HepG2 (cell line): Measurements from ENCODE around the gene FCHO1. TPM values are rescaled to one million over a fixed set of nuclear protein-coding genes. Genes with fewer than 3 reads are reported as not detected.

Experiments used
- ATAC-seq: fragments of 200-7000 bp; cut with Tn5 transposase; 3 replicates; pipeline ENCODE4 v1.9.1; 2020; ENCODE audit warnings: mild to moderate bottlenecking, moderate library complexity
- BruUV-seq: library from RNA; stranded (reverse); fragments of 400-500 nt; replicated peaks from 2 replicates; lab custom pipeline; 2021; lab: Mats Ljungman, UMichigan
- CTCF ChIA-PET: fragments of 300-600 bp; formaldehyde crosslinking; extraction: SDS; loops from one replicate; lab custom pipeline; 2021; ENCODE audit warnings: low total read pairs, inconsistent platforms, low intra/inter-chr PET ratio; lab: Yijun Ruan, JAX
- POLR2A ChIA-PET: fragments of 350-600 bp; sonication (Branson Sonifier 250); formaldehyde crosslinking; loops from one replicate; lab custom pipeline; 2020; ENCODE audit warnings: antibody characterized with exemption, inconsistent platforms; lab: Yijun Ruan, JAX
- DNase-seq: peaks from one replicate; pipeline ENCODE4 v3.0.0-alpha.2; 2015; ENCODE audit warnings: low spot score
- FAIRE-seq: peaks from 3 replicates; lab custom pipeline; 2011; peaks lifted over from hg19 to GRCh38; lab: Jason Lieb, UNC
- H2AFZ ChIP-seq: one replicate; pipeline ENCODE4 v1.6.1; 2011; ENCODE audit warnings: low read length, inconsistent platforms
- H3K27ac ChIP-seq: fragments of 300-600 bp; 3 replicates; pipeline ENCODE4 v1.8.0; 2011; ENCODE audit warnings: mixed run types, mild to moderate bottlenecking, mixed read lengths, low read length, inconsistent platforms; ENCODE audit not compliant: insufficient read depth; ENCODE audit errors: extremely low read length
- H3K27me3 ChIP-seq, 2 experiments: fragments of 200-600 bp in 1 of 2; 2 replicates in 1 of 2; 3 replicates in 1 of 2; pipeline versions ENCODE4 v1.6.0 to v1.8.0; 2011; ENCODE audit warnings: low read length in 2 of 2, mild to moderate bottlenecking in 2 of 2, moderate library complexity in 2 of 2, inconsistent platforms in 1 of 2; ENCODE audit not compliant: insufficient read depth in 2 of 2, control insufficient read depth in 1 of 2
- H3K36me3 ChIP-seq, 2 experiments: fragments of 200-600 bp in 1 of 2; replicated peaks in 1 of 2; 2 replicates in 1 of 2; 3 replicates in 1 of 2; pipeline versions ENCODE4 v1.5.1 to v1.8.0; 2011; ENCODE audit warnings: low read length in 2 of 2, inconsistent platforms in 1 of 2; ENCODE audit not compliant: insufficient read depth in 2 of 2, control insufficient read depth in 1 of 2
- H3K4me1 ChIP-seq: 2 replicates; pipeline ENCODE4 v1.5.1; 2012; ENCODE audit warnings: low read length, inconsistent platforms; ENCODE audit not compliant: insufficient read depth
- H3K4me2 ChIP-seq: 2 replicates; pipeline ENCODE4 v1.6.0; 2011; ENCODE audit warnings: low read depth, low read length, inconsistent platforms
- H3K4me3 ChIP-seq, 3 experiments: fragments of 200-600 bp in 1 of 3; sonication (generic), shearing (Covaris generic) in 1 of 3; replicated peaks in 1 of 3; 2 replicates each; pipeline ENCODE4 v1.5.1; 2011 to 2016; ENCODE audit warnings: low read length in 3 of 3, inconsistent platforms in 2 of 3, low read depth in 2 of 3, mild to moderate bottlenecking in 2 of 3, control low read depth in 1 of 3, mixed read lengths in 1 of 3; ENCODE audit not compliant: insufficient read depth in 1 of 3
- H3K79me2 ChIP-seq: one replicate; pipeline ENCODE4 v1.6.1; 2011; ENCODE audit warnings: low read length, inconsistent platforms; ENCODE audit not compliant: insufficient read depth
- H3K9ac ChIP-seq: 2 replicates; pipeline ENCODE4 v1.6.0; 2011; ENCODE audit warnings: mild to moderate bottlenecking, low read depth, low read length, inconsistent platforms; ENCODE audit not compliant: insufficient read depth
- H3K9me3 ChIP-seq: 2 replicates; pipeline ENCODE4 v1.5.1; 2012; ENCODE audit warnings: mild to moderate bottlenecking, low read length
- H4K20me1 ChIP-seq: 2 replicates; pipeline ENCODE4 v1.6.0; 2011; ENCODE audit warnings: inconsistent platforms, mild to moderate bottlenecking, low read length, moderate library complexity; ENCODE audit not compliant: insufficient read depth
- KDM2A ChIP-seq: sonication (generic); formaldehyde crosslinking; IDR thresholded peaks from 2 replicates; pipeline ENCODE4 v1.4.0; 2020; ENCODE audit warnings: low read depth, missing genetic modification reagents, borderline replicate concordance
- SALL1 ChIP-seq: sonication (generic); formaldehyde crosslinking; IDR thresholded peaks from 2 replicates; pipeline ENCODE4 v1.8.0; 2022; ENCODE audit warnings: mild to moderate bottlenecking, missing genetic modification reagents
- SIN3A ChIP-seq: IDR thresholded peaks from 2 replicates; pipeline ENCODE4 v1.6.1; 2011; ENCODE audit warnings: low read depth, mild to moderate bottlenecking, control low read depth, low read length, borderline replicate concordance
- WGBS: methylation state at CpG from one replicate; pipeline ENCODE4 v1.1.6; 2017; ENCODE audit warnings: low lambda C conversion rate; 5-methylcytosine and 5-hydroxymethylcytosine counted together
- in situ Hi-C: cut with HindIII; loops from 2 replicates; pipeline ENCODE4 v1.10.0; 2017; ENCODE audit warnings: low pct_unique_long_range_greater_than_20kb; ENCODE audit not compliant: extremely low pct_ligation_motif_present
- intact Hi-C: fragments of 100-400 bp; cut with micrococcal nuclease; formaldehyde crosslinking; loops from one replicate; pipeline ENCODE4 v1.10.0; 2022; ENCODE audit not compliant: unreplicated experiment
- polyA plus RNA-seq, 8 experiments: library from polyadenylated mRNA; depleted of rRNA in 3 of 8; stranded (reverse) in 7 of 8; unstranded in 1 of 8; fragments of >200 nt; fragmentation: Illumina TruSeq in 4 of 8; extraction: Trizol in 4 of 8; gene quantifications; 2 replicates each; pipeline versions ENCODE4 v1.2.1 to v1.2.3, GENCODE V29; 2011 to 2016; ENCODE audit warnings: low read depth in 4 of 8, missing spikeins in 1 of 8, mixed read lengths in 1 of 8; ENCODE audit not compliant: insufficient read depth in 1 of 8
- total RNA-seq, 5 experiments: library from RNA; depleted of rRNA; stranded (reverse); fragments of >200 nt; fragmentation: Illumina TruSeq; extraction: Trizol; gene quantifications; 2 replicates each; pipeline ENCODE4 v1.2.3, GENCODE V29; 2016; ENCODE audit warnings: low read depth in 1 of 5
- TF ChIP-seq, protein P1 (sequence below): sonication (generic); formaldehyde crosslinking; IDR thresholded peaks from 2 replicates; pipeline ENCODE4 v1.4.0; 2020; ENCODE audit warnings: mild to moderate bottlenecking, missing genetic modification reagents
- TF ChIP-seq, protein P2 (sequence below): sonication (generic); formaldehyde crosslinking; IDR thresholded peaks from 2 replicates; pipeline ENCODE4 v1.9.0; 2022; ENCODE audit warnings: missing genetic modification reagents, mild to moderate bottlenecking, borderline replicate concordance

The FCHO1 gene
- total and polyA plus RNA-seq, 2 of the 13 experiments (the other 11 are each of a cell fraction or from before 2014, with no cell fraction given): 1.3 to 3.1 TPM

DNA sequence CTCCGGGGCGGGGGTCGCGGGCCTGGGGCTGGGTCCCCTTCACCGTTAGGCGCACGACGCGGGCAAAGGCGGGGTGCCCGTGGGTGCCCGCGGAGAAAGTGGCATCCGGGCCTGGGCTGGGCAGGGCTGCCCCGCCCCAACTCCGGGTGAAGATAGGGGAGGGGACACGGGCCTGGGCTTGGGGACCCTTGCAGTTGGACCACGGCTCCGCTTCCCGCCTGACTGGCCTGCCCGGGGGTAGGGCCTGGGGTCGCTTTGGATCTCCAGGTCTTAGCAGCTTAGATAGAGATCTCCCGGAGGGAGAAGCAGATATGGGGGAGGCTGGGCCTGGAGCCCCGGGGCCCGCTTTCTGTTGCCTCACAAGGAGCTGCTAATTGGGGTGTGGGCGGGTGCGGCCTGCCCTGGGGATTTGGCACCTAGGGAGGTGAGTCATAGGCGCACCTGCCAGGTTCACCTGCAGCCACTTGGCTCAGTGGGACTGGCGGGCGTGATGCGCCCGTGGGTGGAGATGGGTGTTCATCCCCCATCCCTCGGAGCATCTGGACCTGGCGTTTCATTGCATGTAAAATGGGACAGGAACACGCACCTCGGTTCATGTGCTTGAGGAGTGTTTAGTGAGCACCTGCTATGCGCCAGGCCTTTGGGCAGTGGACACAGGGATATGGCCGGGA lies 31.4 kb upstream of the FCHO1 start (continued):
- TF ChIP-seq SALL1 (CRISPR knock-in tag): peak; percentile 6; the same call in 1 of the 2 replicates

- in situ Hi-C loops: no loop called here
- POLR2A ChIA-PET: interaction anchor here (1.3 to 2.3 kb wide), 2 partner anchors 20 to 46 kb away, joined by 3 to 7 read pairs; no protein-coding TSS in a partner anchor
- DNase-seq: no peak
Observed at GRCh38 chr19:17720440-17720839, 30.8 kb upstream of the FCHO1 start.

More at GRCh38 chr19:17720440-17720839, 30.8 kb upstream of the FCHO1 start:
- no peak overlapping the region for H3K27ac ChIP-seq
- peak overlapping the region; percentile 87 to 96 (median 89) for H3K4me3 ChIP-seq
- TF ChIP-seq, protein P1, sequence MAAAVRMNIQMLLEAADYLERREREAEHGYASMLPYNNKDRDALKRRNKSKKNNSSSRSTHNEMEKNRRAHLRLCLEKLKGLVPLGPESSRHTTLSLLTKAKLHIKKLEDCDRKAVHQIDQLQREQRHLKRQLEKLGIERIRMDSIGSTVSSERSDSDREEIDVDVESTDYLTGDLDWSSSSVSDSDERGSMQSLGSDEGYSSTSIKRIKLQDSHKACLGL (CRISPR knock-in tag): 0 out of 2 replicates have a peak, but pooled peaks have one; percentile 9
- TF ChIP-seq, protein P2, sequence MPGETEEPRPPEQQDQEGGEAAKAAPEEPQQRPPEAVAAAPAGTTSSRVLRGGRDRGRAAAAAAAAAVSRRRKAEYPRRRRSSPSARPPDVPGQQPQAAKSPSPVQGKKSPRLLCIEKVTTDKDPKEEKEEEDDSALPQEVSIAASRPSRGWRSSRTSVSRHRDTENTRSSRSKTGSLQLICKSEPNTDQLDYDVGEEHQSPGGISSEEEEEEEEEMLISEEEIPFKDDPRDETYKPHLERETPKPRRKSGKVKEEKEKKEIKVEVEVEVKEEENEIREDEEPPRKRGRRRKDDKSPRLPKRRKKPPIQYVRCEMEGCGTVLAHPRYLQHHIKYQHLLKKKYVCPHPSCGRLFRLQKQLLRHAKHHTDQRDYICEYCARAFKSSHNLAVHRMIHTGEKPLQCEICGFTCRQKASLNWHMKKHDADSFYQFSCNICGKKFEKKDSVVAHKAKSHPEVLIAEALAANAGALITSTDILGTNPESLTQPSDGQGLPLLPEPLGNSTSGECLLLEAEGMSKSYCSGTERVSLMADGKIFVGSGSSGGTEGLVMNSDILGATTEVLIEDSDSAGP (CRISPR knock-in tag): no peak
- peak; percentile 39; the same call in 1 of the 2 replicates for TF ChIP-seq SIN3A
- TF ChIP-seq KDM2A (CRISPR knock-in tag): no peak
- TF ChIP-seq, all 625 proteins: peak for 2
- ATAC-seq (no peak), FAIRE-seq (no peak)
- Histone ChIP-seq H3K9ac (peak overlapping the region; percentile 82; the same call in 1 of the 2 replicates), H4K20me1 (peaks cover 11% of the 10 kb centered on the region; the same call in 1 of the 2 replicates), H2AFZ (no peak overlapping the region), H3K9me3 (no peaks in the 10 kb centered on the region), H3K4me2 (peak overlapping the region; percentile 99), H3K4me1 (peaks cover 40% of the 10 kb centered on the region), H3K27me3 (no peaks in the 10 kb centered on the region; a peak in 1 of 5 replicates), H3K36me3 (peaks cover 10 to 15% of the 10 kb centered on the region in 2 experiments; a peak in 4 of 5 replicates), H3K79me2 (peaks cover 19% of the 10 kb centered on the region)
- intact Hi-C loops: no loop called here
- no TSS peak for BruUV-seq
- CTCF ChIA-PET: no interaction called here
- 38% methylated on average over 6 of the region's 7 CpGs for WGBS
